GM18868 (cell line): Measurements from ENCODE around the gene TTC17.
A peak's percentile ranks its signal among the peaks of the same experiment; 100 is the strongest.
"Not testable (repeated sequence)": the region's sequence is repeated elsewhere in the genome, so short reads cannot be mapped to it uniquely, and the experiment has no call there.

Source experiments
- ATAC-seq: cut with Tn5 transposase; IDR thresholded peaks from one replicate; pipeline ENCODE4 v1.9.1; 2021; ENCODE audit warnings: mild to moderate bottlenecking, moderate library complexity; ENCODE audit not compliant: unreplicated experiment

The TTC17 gene

GRCh38 chr11:43440486-43440885 is 81.8 kb downstream of the TTC17 start:
- no peak for ATAC-seq

DNA sequence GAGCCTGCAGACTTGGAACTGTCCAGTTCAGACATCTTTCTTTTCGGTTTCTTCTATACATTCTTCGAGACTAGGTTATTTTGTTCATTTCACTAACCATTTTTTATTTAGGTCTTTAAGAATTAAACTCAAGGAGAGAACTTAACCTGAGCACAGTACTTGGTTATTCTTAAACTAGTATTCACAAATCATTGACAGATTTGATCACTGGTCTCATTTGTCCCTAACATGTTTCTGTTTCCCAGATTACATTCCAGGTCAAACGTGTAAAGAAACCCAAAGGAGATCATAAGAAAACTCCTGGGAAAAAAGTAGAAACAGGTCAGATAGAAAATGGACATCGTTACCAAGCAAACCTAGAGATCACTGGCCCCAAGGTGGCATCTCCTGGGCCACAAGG is 85.1 kb downstream of the TTC17 start:
- ATAC-seq, result no peak

DNA sequence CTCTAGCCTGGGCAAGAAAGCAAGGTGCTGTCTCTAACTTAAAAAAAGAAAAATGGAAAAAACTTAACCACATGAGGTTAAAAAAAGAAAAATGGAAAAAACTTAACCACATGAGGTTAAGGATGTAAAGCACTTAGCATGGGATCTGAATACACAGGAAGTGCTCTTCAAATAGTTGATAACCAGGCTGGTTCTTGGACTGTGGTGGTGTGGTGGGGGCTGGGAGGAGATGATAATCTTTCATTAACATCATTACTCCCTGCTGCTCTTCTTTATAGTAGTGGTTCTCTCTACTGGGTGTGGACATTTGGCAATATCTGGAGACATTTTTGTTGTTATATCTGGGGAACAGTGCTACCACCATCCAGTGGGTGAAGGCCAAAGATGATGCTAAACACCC is 88.4 kb downstream of the TTC17 start:
- no peak for ATAC-seq

- no peak for ATAC-seq
Observed at GRCh38 chr11:43458486-43458885, 99.8 kb downstream of the TTC17 start.

- ATAC-seq, result no peak
Observed at GRCh38 chr11:43459246-43459645, 100.5 kb downstream of the TTC17 start.

- ATAC-seq, result no peak
Observed at GRCh38 chr11:43462359-43462758, 103.6 kb downstream of the TTC17 start.

DNA sequence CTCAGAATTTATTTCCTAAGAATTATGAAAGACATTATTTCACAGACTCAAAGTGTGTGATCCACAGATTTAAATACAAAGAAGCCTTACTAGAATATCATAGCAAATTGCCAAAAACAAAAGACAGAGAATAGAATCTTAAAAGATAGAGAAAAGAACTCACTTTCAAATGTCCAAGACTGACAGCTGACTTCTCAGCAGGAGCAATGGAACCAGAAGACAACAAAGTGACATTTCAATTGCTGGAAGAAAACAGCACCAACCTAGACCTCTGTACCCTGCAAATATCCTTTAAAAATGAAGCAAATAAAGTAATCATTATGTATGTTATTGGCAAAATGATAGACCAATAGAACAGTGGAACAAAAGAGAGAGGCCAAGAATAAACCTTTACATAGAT is 109.2 kb downstream of the TTC17 start:
- no peak for ATAC-seq

GRCh38 chr11:43477491-43477890 is 118.8 kb downstream of the TTC17 start:
- ATAC-seq, result not testable (repeated sequence)

- ATAC-seq, result no peak
Observed at GRCh38 chr11:43486141-43486540, 127.4 kb downstream of the TTC17 start.

DNA sequence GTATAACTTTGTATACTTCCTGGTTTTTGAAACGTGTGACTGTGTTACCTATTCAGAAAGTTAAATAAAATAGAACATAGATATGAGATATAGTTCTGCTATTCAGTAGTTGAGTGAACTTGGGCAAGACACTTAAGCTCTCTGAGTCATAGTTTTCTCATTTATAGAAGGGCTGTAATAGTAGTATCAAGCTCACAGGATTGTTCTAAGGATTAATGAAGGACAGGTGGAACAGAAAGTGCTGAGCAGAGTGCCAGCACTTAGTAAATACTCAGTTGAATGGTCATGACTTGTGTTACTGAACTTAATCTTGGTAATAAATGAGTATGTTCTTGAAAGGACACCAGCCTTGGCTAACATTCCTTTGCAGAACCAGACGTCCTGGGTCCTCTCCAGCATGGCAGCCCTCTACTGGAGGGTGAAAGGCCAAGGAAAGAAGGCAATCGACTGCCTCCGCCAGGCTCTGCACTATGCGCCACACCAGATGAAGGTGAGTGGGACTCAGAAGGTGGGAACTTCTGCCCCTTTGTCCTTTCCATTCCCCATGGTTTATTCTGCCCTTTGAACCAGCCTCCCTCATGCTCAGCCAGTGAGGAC is 131.2 kb downstream of the TTC17 start:
- no peak for ATAC-seq

GRCh38 chr11:43492701-43493100 is 134.0 kb downstream of the TTC17 start:
- ATAC-seq, result no peak

DNA sequence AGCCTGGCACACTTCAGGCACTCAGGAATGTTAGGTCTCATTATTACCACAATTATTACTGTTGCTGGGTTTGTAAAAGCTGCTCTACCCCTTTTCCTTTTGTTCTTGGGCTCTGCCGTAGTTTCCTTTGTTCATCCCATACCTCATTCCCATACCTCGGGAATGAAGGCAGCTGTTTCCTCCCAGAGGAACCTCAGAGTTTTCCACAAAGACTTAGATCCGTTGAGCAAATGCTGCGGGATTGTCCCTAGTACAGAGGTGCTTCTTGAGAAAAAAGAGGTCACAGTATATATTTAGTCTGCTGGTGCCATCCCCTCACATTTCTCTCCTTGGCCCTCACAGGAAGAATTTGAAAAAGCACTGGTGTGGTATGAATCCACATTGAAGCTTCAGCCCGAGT is 134.7 kb downstream of the TTC17 start:
- ATAC-seq, result no peak

GRCh38 chr11:43497144-43497543 is 138.4 kb downstream of the TTC17 start:
- no peak for ATAC-seq

GRCh38 chr11:43498561-43498960 is 139.8 kb downstream of the TTC17 start:
- no peak for ATAC-seq

DNA sequence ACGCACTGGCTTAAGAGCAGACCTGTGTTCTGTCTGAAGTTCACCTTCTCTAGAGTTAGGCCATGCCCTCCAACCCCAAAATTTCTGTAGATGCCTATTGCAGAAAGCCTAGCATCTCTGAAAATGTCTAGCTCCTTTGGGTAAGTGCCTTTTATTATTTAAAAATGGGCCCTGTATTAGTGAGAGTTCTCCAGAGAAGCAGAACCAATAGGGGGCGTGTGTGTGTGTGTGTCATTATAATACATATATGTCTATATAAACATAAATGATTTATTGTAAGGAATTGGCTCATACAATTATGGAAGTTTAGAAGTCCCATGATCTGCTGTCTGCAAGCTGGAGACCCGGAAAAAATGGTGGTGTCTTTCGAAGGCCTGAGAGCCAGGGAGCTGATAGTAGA is 144.7 kb downstream of the TTC17 start:
- no peak for ATAC-seq

- ATAC-seq, result peak; percentile 62
Observed at GRCh38 chr11:43504316-43504950, 145.7 kb downstream of the TTC17 start.

- ATAC-seq, result no peak
Observed at GRCh38 chr11:43505171-43505570, 146.5 kb downstream of the TTC17 start.

DNA sequence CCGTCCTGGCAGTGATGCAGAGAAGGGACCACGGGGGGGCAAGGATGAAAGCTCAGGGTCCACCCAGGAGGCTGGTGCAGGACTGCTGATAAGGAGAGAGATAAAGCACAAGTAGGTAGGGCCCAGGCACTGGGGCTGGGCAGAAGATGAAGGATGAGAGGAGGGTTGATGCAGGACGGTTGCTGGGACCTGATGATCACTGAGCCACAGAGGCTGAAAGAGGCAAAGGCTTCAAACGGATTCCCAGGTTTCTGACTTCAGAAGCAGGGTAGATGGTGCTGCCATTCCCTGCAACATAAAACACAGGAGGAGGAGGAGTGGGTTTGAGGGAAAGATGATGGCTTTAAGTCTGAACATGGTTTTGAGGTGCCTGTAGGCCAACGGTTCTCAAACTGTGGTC is 148.5 kb downstream of the TTC17 start:
- ATAC-seq, result no peak

DNA sequence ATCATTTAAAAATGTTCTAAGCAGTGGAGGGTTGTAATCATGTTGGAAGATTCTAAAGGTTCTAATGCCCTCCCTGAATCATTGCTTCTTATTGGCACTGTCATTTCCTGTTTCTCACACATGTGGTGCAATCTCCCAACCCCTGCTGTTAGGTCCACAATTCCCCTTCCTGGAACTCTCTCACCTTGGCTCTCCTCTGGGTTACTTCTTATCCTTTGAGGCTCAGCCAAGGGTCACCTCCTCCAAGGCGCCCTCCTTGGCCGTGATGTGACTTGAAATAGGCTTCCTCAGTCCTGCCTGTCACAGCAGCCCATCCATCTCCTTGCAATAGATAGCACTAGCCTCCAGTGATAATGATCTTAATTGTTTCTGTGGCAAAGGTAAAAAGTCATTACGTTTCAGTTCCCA is 149.8 kb downstream of the TTC17 start:
- peak; percentile 75 for ATAC-seq

GRCh38 chr11:43511959-43512358 is 153.2 kb downstream of the TTC17 start:
- ATAC-seq, result no peak

DNA sequence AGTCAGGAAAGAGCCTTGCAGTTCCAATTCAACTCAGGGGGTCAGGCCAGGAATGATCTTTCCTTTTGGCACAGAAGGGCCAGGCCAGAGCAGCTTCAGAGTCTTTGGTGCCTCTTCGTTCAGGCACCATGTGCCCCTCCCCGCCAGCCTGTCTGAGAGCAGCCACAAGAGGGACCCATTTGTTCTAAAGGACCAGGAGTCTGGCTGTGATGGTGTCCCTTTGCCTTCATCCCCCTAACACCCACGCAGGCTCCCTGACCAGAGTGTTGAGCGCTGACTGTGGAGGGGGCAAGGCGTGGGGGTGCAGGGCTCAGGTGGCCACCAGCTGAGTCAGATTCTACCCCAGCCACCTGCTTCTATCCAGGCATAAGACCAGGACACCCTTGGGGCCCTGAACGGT is 156.4 kb downstream of the TTC17 start:
- no peak for ATAC-seq

- ATAC-seq, result no peak
Observed at GRCh38 chr11:43516316-43516850, 157.7 kb downstream of the TTC17 start.

GRCh38 chr11:43517518-43517917 is 158.8 kb downstream of the TTC17 start:
- ATAC-seq, result no peak
